Stimulated activated naive CD8-positive, alpha-beta T cell treated with anti-CD3 and anti-CD28 coated beads, Interleukin-15, amount 100 ng/mL, for 72 hours (primary cell): Measurements from ENCODE around the gene AKT3.
"Not testable (repeated sequence)": the region's sequence is repeated elsewhere in the genome, so short reads cannot be mapped to it uniquely, and the experiment has no call there.

ENCODE experiments used
- ATAC-seq: fragments of 150-1000 bp; cut with Tn5 transposase; 2 replicates; pipeline ENCODE4 v1.10.0; 2021; ENCODE audit warnings: mild to moderate bottlenecking, moderate library complexity
- DNase-seq, 2 donors: peaks; one replicate each; pipeline ENCODE4 v3.0.0; 2021 to 2022
- H3K27ac Mint-ChIP-seq, 2 donors: one replicate each; pipeline ENCODE4 v1.8.0; 2022; ENCODE audit warnings: mild to moderate bottlenecking in 2 of 2, mixed read lengths in 2 of 2, moderate library complexity in 2 of 2
- H3K27me3 Mint-ChIP-seq: one replicate; pipeline ENCODE4 v1.8.0; 2022; ENCODE audit warnings: mixed read lengths
- H3K4me1 Mint-ChIP-seq: one replicate; pipeline ENCODE4 v1.8.0; 2022; ENCODE audit warnings: mild to moderate bottlenecking, mixed read lengths
- H3K4me3 Mint-ChIP-seq, 2 donors: one replicate each; pipeline ENCODE4 v1.8.0; 2022; ENCODE audit warnings: mild to moderate bottlenecking in 2 of 2, mixed read lengths in 2 of 2, moderate library complexity in 1 of 2
- H3K9me3 Mint-ChIP-seq, 2 donors: one replicate each; pipeline ENCODE4 v1.8.0; 2022; ENCODE audit warnings: mixed read lengths in 2 of 2

Gene AKT3

DNA sequence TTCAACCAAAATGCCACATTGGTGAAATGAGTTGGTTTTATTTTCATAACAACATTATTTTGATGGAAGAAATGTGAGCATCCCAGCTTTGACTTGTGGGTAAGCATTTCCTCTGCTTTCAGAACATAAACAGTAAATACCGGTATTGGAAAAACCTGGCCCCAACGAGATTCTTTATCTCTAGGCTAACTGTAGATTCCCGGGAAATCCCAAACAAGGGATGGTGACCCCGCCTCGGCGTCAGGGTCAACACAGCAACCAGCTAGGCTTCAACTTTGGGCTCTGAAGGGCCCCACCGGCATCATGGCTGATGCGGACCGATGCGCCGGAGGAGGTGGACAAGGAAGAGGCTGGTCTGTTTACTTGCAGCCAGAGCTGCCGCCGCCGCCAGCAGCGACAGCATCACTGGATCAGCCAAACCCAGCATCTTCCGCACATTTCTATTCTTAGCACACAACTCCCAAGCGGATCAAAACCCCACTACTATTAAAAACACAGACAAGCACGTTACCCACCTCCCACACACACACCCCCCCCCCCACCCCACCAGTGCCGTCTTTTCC lies 1.1 kb downstream of the AKT3 start:
- Mint-ChIP-seq H3K4me1 (peaks cover 26% of the 10 kb centered on the region), H3K27me3 (no peaks in the 10 kb centered on the region), H3K27ac (peak overlapping the region; percentile 99), H3K9me3 (no peaks in the 10 kb centered on the region), H3K4me3 (peak overlapping the region; percentile 99)
- DNase-seq (peak; percentile 63 to 71), ATAC-seq (peak; percentile 31)

DNA sequence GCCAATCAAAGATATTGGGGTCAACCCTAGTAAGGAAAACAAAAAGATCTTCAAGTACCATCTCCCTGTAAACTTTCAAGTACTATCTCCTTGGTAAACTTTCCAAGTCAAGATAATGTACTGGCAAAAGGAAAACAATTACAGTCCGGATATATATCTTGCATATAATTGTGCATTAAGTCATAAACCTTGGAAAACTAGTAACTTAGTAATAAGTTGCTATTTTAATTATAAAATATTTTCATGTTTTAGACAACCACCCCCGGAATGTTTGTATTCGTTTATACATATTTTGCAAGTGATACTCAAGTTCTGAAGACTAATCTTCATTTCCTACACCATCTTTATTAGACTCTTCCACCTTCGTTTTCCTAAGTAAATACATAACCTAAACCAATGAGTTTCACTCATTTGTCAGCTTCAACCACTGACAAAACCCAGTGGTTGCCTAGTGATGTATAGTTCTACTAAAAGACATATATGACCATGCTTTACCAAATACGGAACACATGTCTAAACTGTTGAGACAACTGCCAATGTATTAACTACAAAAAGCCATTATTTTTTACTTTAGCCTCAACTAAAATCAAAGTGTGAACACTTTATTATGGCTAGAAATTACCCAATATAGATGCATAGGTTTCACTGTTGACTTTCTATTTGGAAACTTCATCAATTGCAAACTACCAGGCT lies 1.7 kb downstream of the AKT3 start:
- Mint-ChIP-seq H3K4me1 (peaks cover 29% of the 10 kb centered on the region), H3K9me3 (no peaks in the 10 kb centered on the region), H3K27me3 (no peaks in the 10 kb centered on the region), H3K27ac (peak overlapping the region; percentile 99), H3K4me3 (peak overlapping the region; percentile 99)
- no peak for ATAC-seq
- DNase-seq = no peak

DNA sequence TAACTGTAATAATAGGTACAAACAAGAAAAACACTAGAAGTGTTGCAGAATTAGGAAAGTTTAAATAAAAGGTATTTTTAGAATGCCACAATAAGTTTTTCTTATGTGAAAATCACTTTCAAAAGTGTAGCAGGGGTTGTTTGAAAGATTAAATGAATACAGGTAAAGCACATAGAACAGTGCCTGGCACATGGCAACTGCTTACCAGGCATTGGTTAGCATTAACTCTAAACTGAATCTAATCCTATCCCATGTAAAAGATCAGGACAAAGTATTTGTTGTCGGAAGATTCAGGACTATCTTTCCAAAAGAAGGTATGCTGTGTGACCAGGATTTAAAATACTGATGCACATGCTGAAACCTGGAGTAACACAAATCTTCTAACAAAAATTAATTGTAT lies 3.3 kb downstream of the AKT3 start:
- H3K27ac Mint-ChIP-seq = no peak overlapping the region
- no peak for ATAC-seq
- no peaks in the 10 kb centered on the region for H3K9me3 Mint-ChIP-seq
- no peaks in the 10 kb centered on the region for H3K27me3 Mint-ChIP-seq
- peaks cover 38% of the 10 kb centered on the region for H3K4me1 Mint-ChIP-seq
- no peak overlapping the region for H3K4me3 Mint-ChIP-seq
- DNase-seq = no peak

DNA sequence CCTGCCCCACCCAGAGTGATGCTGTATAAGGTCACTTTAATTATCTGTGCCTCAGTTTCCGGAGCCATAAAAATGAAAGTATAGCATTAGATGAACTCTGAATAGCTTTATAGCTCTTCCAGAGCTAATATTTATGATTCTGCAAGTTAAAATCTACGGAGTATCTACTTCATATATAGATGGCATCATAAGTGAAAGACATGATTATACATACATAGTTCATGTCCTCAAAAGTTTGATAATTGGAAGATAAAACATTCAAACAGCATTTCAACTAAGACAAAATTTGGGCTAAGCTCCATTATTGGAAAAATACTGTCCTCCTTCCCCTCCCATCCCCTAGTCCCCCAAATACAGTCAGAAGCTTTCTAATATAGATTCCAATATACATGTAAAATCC lies 4.2 kb downstream of the AKT3 start:
- no peak overlapping the region for H3K27ac Mint-ChIP-seq
- ATAC-seq (no peak), DNase-seq (no peak)

DNA sequence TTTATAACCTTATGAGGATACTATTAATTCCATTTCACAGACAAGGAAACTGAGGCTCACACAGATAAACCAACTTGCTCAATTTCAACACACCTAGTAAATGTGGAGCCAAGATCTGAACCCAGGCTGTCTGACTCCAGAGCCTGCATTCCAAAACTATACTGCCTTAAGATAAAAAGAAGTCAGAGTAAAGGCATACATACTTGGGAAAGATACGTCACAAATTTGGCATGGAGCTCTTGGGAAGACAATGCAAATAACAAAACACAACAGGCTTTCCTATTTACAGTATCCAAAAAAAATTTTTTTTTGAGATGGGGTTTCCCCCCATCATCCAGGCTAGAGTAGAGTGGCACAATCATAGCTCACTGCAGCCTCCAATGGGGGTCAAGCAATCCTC lies 5.9 kb downstream of the AKT3 start:
- ATAC-seq = no peak
- H3K27ac Mint-ChIP-seq = no peak overlapping the region

More for the DNA sequence above, 4.2 kb downstream of the AKT3 start:
- Mint-ChIP-seq H3K4me3 (no peak overlapping the region), H3K4me1 (peaks cover 37% of the 10 kb centered on the region), H3K9me3 (no peaks in the 10 kb centered on the region), H3K27me3 (no peaks in the 10 kb centered on the region)

DNA sequence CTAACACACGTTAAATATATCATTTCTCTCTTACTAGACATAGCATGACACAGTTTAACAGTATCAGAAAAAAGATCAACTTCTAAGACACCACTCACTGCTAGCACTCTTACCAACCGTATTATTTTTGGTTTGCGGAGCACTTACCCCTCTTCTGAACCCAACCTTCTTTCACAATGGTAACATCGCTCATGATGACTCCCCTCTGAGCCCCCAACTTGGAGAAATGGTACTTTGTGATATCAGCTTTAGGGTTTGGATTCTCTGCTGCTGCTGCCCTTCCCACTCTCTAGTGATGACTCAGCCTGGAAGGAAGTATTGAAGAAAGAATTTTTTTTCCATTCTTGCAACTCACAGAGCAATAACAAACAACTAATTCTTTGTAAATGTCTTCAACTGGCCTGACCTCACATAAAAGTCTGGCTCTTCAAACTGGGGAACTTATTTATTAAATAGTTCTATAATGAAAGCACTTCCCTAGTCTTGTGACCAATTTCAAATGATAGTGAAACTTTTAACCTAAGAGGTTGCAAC lies 7.0 kb downstream of the AKT3 start:
- peak; percentile 39 for ATAC-seq
- no peaks in the 10 kb centered on the region for H3K27me3 Mint-ChIP-seq
- DNase-seq = no peak
- peak overlapping the region; percentile 22 to 73 for H3K27ac Mint-ChIP-seq
- H3K9me3 Mint-ChIP-seq = no peaks in the 10 kb centered on the region
- peaks cover 31% of the 10 kb centered on the region for H3K4me1 Mint-ChIP-seq
- H3K4me3 Mint-ChIP-seq = peak overlapping the region; percentile 35 to 55

More for the DNA sequence above, 5.9 kb downstream of the AKT3 start:
- Mint-ChIP-seq H3K4me3 (no peak overlapping the region), H3K27me3 (no peaks in the 10 kb centered on the region), H3K4me1 (peaks cover 37% of the 10 kb centered on the region), H3K9me3 (no peaks in the 10 kb centered on the region)
- DNase-seq = no peak

DNA sequence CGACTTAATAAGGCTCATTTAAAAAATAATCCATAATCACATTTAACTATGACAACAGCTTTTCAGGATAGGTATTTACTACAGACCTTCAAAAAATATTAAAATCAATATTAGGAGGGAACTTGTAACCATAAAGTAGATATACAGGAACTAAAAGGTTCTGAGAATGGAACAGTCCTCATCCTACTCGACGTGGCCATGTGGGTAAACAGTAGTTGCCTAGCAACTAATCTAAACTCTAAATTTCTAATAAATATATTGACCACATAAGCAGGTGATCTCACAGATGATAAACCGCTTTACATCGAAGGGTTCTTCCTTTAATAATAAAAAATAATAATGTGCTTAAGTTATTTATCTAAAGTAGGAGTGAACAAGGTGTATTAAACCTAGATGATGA lies 7.9 kb downstream of the AKT3 start:
- no peak for ATAC-seq
- Mint-ChIP-seq H3K9me3 (no peaks in the 10 kb centered on the region), H3K27me3 (no peaks in the 10 kb centered on the region), H3K4me3 (no peak overlapping the region), H3K4me1 (peaks cover 34% of the 10 kb centered on the region), H3K27ac (no peak overlapping the region)
- DNase-seq = no peak

DNA sequence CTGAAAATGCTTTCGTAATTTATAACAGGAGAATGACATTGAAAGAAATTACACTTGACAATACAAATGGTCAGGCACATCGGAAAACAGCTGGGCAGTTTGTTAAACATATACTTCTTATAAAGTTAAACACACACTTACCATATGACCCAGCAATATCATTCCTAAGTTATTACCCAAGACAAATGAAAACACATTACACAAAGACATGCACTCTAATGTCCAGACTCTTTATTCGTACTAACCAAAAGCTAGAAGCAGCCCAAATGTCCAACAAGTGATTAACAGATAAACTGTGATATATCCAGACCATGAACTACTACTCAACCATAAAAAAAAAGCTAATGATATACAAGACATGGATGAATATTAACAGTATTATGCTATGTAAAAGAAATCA lies 8.5 kb downstream of the AKT3 start:
- no peaks in the 10 kb centered on the region for H3K9me3 Mint-ChIP-seq
- peaks cover 36% of the 10 kb centered on the region for H3K4me1 Mint-ChIP-seq
- ATAC-seq (no peak), DNase-seq (no peak)
- H3K27ac Mint-ChIP-seq = peak overlapping the region in 1 of 2 donors; percentile 58
- H3K27me3 Mint-ChIP-seq = no peaks in the 10 kb centered on the region
- no peak overlapping the region for H3K4me3 Mint-ChIP-seq

DNA sequence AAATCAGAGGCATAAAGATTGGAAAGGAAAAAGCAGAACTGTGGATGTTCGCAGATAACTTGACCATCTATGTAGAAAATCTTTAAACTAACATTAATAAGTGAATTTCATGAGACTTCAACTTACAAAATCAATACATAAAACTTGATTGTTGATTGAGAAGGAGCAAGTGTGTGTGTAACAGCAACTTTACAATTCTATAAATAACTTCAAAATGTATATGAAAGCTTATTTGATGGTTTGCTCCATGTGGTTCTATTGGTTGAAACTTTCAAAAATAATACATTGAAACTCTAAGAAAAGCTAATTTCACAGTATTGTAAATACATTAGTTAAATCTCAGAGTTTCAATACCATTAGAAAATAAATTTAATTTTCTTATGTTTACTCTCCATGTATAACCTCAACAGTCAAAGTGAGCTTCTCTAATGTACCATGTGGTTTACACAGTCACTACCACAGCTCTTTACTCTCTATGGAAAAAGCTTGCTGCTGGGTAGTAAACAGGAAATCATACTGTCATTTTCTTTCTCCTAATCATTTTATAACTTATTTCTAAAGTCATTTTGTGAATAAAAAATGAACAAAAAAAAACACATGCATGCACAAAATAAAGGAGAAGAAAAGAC lies 12.0 kb downstream of the AKT3 start:
- H3K9me3 Mint-ChIP-seq = peaks cover 11 to 12% of the 10 kb centered on the region in 2 donors
- H3K27ac Mint-ChIP-seq = peak overlapping the region in 1 of 2 donors; percentile 57
- H3K4me3 Mint-ChIP-seq = peak overlapping the region in 1 of 2 donors; percentile 15
- peaks cover 23% of the 10 kb centered on the region for H3K4me1 Mint-ChIP-seq
- DNase-seq (no peak), ATAC-seq (peak; percentile 100)
- no peaks in the 10 kb centered on the region for H3K27me3 Mint-ChIP-seq

DNA sequence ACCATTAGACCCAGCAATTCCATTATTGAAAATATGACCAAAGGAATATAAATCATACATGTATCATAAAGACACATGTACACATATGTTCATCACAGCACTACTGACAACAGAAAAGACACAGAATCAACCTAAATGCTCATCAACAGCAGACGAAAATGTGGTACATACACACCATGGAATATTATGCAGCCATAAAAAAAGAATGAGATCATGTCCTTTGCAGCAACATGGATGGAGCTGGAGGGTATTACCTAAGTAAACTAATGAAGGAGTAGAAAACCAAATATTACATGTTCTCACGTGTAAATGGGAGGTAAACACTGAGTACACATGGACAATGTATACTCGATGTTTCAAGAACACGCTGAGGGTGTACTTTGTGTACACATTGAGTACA lies 15.9 kb downstream of the AKT3 start:
- peaks cover 23% of the 10 kb centered on the region for H3K4me1 Mint-ChIP-seq
- DNase-seq (no peak), ATAC-seq (no peak)
- H3K4me3 Mint-ChIP-seq = no peak overlapping the region
- H3K9me3 Mint-ChIP-seq = peaks cover 11 to 12% of the 10 kb centered on the region in 2 donors
- no peak overlapping the region for H3K27ac Mint-ChIP-seq
- no peaks in the 10 kb centered on the region for H3K27me3 Mint-ChIP-seq

DNA sequence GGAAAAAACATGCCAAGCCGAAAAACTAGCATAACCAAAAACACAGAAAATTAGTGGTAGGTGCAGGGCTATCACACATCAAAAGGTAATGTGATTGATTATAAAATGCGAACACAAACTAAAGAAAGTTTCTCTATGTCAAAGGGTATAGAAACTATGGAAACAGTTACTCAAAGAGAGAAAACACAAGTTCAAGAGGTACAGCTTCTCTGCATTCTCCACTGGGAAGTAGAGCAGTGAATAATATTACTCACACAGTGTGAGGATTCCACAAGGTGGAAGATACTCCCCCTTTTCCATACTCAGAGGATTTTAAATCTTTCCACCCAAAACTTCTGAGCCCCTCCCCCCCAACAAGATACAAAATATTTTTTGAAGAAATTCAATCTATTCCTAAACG lies 18.6 kb downstream of the AKT3 start:
- DNase-seq (no peak), ATAC-seq (peak; percentile 67)
- Mint-ChIP-seq H3K9me3 (peaks cover 11 to 12% of the 10 kb centered on the region in 2 donors), H3K4me1 (peaks cover 26% of the 10 kb centered on the region), H3K4me3 (peak overlapping the region; percentile 13 to 30), H3K27me3 (no peaks in the 10 kb centered on the region), H3K27ac (peak overlapping the region in 1 of 2 donors; percentile 78)

DNA sequence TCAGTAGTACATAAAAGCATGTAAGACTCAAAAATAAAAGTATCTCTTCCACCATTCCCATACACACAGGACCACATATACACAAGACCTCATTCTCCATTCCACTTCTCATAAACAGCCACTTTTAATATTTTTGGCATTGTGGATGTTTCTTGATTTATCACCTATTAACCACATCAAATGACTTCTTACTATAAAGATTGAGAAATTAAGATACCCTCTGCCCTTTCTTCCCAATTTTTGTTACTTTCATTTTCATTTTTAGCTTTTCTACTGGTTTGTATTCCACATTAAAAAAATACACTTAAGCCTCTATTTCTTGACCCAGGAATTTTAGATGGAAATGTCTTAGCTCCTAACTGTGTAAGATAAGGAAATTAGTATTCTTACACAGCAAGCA lies 22.8 kb downstream of the AKT3 start:
- ATAC-seq (no peak), DNase-seq (no peak)
- Mint-ChIP-seq H3K4me3 (peak overlapping the region; percentile 8 to 50), H3K9me3 (peaks cover 13 to 28% of the 10 kb centered on the region in 2 donors), H3K4me1 (peaks cover 40% of the 10 kb centered on the region), H3K27me3 (no peaks in the 10 kb centered on the region), H3K27ac (no peak overlapping the region)

DNA sequence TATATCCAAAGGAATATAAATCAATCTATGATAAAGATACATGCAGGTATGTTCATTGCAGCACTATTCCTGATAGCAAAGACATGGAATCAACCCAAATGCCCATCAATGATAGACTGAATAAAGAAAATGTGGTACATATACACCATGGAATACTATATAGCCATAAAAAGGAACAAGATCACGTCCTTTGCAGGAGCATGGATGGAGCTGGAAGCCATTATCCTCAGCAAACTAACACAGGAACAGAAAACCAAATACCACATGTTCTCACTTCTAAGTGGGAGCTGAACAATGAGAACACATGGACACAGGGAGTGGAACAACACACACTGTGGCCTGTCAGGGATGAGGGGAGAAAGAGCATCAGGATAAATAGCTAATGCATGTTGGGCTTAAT lies 25.1 kb downstream of the AKT3 start:
- not testable (repeated sequence) for ATAC-seq, H3K27ac Mint-ChIP-seq, H3K27me3 Mint-ChIP-seq, DNase-seq, H3K4me3 Mint-ChIP-seq
- Mint-ChIP-seq H3K4me1 (peaks cover 34% of the 10 kb centered on the region), H3K9me3 (peaks cover 24 to 51% of the 10 kb centered on the region in 2 donors)

DNA sequence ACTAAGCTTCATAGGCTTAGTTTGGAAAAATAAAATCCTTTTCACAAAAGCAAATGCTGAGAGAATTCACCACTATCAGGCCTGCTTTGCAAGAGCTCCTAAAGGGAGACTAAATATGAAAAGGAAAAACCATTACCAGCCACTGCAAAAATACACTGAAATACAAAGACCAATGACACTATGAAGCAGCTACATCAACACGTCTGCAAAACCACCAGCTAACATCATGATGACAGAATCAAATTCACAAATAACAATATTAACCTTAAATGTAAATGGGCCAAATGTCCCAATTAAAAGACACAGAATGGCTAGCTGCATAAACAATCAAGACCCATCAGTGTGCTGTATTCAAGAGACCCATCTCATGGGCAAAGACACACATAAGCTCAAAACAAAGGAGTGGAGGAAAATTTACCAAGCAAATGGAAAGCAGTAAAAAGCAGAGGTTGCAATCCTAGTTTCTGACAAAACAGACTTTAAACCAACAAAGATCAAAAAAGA lies 28.8 kb downstream of the AKT3 start:
- peaks cover 24 to 61% of the 10 kb centered on the region in 2 donors for H3K9me3 Mint-ChIP-seq
- no peak for ATAC-seq
- no peak for DNase-seq
- no peak overlapping the region for H3K27ac Mint-ChIP-seq
- H3K4me3 Mint-ChIP-seq = no peak overlapping the region
- no peaks in the 10 kb centered on the region for H3K27me3 Mint-ChIP-seq
- H3K4me1 Mint-ChIP-seq = peaks cover 23% of the 10 kb centered on the region

DNA sequence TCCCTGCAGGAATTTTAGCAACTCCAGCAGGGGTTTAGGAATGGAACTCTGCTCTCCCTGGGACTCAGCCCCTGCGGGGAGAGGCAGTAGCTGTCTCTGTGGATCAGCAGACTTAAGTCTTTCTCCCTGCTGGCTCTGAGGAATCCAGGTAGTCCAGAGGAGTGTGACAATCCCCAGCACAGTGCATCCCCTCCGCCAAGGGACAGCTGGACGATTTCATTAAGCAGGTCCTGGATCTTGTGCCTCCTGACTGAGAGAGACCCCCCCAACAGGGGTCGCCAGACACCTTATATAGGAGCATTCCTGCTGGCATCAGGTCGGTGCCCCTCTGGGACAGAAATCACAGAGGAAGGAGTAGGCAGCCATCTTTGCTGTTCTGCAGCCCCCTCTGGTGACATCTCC lies 30.6 kb downstream of the AKT3 start:
- H3K4me3 Mint-ChIP-seq = no peak overlapping the region
- H3K9me3 Mint-ChIP-seq = peaks cover 29 to 66% of the 10 kb centered on the region in 2 donors
- H3K27me3 Mint-ChIP-seq = no peaks in the 10 kb centered on the region
- peaks cover 22% of the 10 kb centered on the region for H3K4me1 Mint-ChIP-seq
- no peak for ATAC-seq
- no peak for DNase-seq
- no peak overlapping the region for H3K27ac Mint-ChIP-seq

DNA sequence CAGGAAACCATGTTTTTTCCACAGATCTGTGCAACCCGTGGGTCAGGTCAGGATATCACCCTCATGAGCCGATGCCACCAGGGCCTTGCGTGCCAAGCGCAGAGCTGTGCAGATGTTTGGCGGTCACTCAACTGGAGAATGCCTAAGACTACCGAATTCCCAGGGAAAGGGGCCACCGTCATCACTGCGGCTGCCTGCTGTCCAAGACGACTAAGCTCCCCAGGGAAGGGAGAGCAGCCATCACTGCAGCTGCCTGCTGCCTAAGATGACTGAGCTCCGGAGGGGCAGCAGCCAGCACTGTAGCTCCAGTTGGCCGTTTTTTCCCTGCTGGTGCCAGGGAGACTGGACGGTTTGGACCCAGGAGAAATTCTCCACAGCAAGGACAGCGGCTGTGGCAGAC lies 31.1 kb downstream of the AKT3 start:
- Mint-ChIP-seq H3K27ac (no peak overlapping the region), H3K27me3 (no peaks in the 10 kb centered on the region), H3K4me1 (peaks cover 19% of the 10 kb centered on the region), H3K4me3 (no peak overlapping the region), H3K9me3 (peaks cover 29 to 65% of the 10 kb centered on the region in 2 donors)
- ATAC-seq = no peak
- no peak for DNase-seq
